Measurements from ENCODE around the gene CNTN5. TPM values are rescaled to one million over a fixed set of nuclear protein-coding genes. Genes with fewer than 3 reads are reported as not detected.

CNTN5 gene
- polyA plus RNA-seq, 1 of the 3 experiments (the other 2 are of a cell fraction), result not detected

GRCh38 chr11:99614352-99614751 lies 593.6 kb downstream of the CNTN5 start (continued):
- TF ChIP-seq USF1 (IDR thresholded peaks at IDR 0.05; ENCODE audit: borderline replicate concordance, low read depth) (no peak), RCOR1 (IDR thresholded peaks at IDR 0.05; ENCODE audit: low read length) (no peak), FOXJ3 (CRISPR knock-in tag; IDR thresholded peaks at IDR 0.05) (no peak), TEAD4 (IDR thresholded peaks at IDR 0.05; ENCODE audit: borderline replicate concordance, insufficient read depth) (no peak)
- TF ChIP-seq, protein P1, sequence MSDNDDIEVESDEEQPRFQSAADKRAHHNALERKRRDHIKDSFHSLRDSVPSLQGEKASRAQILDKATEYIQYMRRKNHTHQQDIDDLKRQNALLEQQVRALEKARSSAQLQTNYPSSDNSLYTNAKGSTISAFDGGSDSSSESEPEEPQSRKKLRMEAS (IDR thresholded peaks at IDR 0.05; ENCODE audit: low read depth), result no peak

GRCh38 chr11:99630629-99631028 lies 609.9 kb downstream of the CNTN5 start:
- no peaks in the 10 kb centered on the region for H4K20me1 ChIP-seq (ENCODE audit: insufficient read depth)
- no peak overlapping the region for H3K9ac ChIP-seq
- TF ChIP-seq EP300 (IDR thresholded peaks at IDR 0.05; ENCODE audit: borderline replicate concordance in 1 of 2, low read depth in 1 of 2, low read length in 1 of 2), result no peak
- TF ChIP-seq MEF2A (IDR thresholded peaks at IDR 0.05; ENCODE audit: borderline replicate concordance, low read depth), result no peak
- no peak for TF ChIP-seq RFX5 (IDR thresholded peaks at IDR 0.05; ENCODE audit: low read length)
- TF ChIP-seq REST (IDR thresholded peaks at IDR 0.05; ENCODE audit: low read depth, low read length), result no peak
- no peak for TF ChIP-seq POLR2AphosphoS5 (IDR thresholded peaks at IDR 0.05; ENCODE audit: low read depth, low read length)
- TF ChIP-seq ZBTB33 (IDR thresholded peaks at IDR 0.05; ENCODE audit: borderline replicate concordance, low read depth), result no peak
- CTCF ChIA-PET, result no interaction called here
- H3K4me1 ChIP-seq (ENCODE audit: control insufficient read depth in 1 of 2, insufficient read depth in 2 of 2, low read depth in 1 of 2, low read length in 1 of 2), result no peaks in the 10 kb centered on the region
- no peaks in the 10 kb centered on the region for H3K79me2 ChIP-seq (ENCODE audit: insufficient read depth)
- no peak overlapping the region for H3K4me3 ChIP-seq (ENCODE audit: low read depth in 2 of 2, low read length in 1 of 2)
- H3K4me2 ChIP-seq, result no peak overlapping the region
- no peak for DNase-seq
- WGBS (ENCODE audit: low lambda C conversion rate), result 5% methylated on average over 5 of the region's 5 CpGs
- H3K27ac ChIP-seq (ENCODE audit: low read depth in 2 of 2, low read length in 1 of 2), result no peak overlapping the region
- peaks cover 4% of the 10 kb centered on the region for H3F3A ChIP-seq (replicated peaks; ENCODE audit: insufficient read depth)
- no peaks in the 10 kb centered on the region for H3K27me3 ChIP-seq (ENCODE audit: insufficient read depth)
- POLR2A ChIA-PET, result no interaction called here
- no peaks in the 10 kb centered on the region for H3K9me2 ChIP-seq
- no peaks in the 10 kb centered on the region for H3K36me3 ChIP-seq (replicated peaks in 1 of 2; ENCODE audit: control insufficient read depth in 1 of 2, insufficient read depth in 2 of 2, low read length in 1 of 2)
- no peak overlapping the region for H2AFZ ChIP-seq (ENCODE audit: low read depth)
- H3K9me3 ChIP-seq, result no peaks in the 10 kb centered on the region

All from SK-N-SH (cell line).